ENCODE measurements around the gene FUT9.

The FUT9 gene

DNA sequence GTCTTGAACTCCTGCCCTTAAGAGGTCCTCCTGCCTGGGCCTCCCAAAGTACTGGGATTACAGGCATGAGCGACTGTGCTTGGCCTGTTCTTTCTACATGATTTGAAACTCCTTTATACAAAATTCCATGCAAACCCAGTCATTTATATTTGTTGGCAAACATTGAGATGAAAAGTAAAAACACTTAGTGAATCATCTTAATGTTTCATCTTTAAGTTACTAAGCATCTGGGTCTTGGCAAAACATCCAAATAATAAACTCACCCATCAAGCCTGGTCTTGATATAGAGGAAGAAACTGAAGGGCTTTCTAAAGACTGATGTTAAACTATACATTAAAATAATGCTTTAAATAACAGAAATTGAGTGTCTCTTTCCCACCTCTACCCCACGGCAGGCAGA, 95.1 kb downstream of the FUT9 start:
- TF ChIP-seq, protein P1, sequence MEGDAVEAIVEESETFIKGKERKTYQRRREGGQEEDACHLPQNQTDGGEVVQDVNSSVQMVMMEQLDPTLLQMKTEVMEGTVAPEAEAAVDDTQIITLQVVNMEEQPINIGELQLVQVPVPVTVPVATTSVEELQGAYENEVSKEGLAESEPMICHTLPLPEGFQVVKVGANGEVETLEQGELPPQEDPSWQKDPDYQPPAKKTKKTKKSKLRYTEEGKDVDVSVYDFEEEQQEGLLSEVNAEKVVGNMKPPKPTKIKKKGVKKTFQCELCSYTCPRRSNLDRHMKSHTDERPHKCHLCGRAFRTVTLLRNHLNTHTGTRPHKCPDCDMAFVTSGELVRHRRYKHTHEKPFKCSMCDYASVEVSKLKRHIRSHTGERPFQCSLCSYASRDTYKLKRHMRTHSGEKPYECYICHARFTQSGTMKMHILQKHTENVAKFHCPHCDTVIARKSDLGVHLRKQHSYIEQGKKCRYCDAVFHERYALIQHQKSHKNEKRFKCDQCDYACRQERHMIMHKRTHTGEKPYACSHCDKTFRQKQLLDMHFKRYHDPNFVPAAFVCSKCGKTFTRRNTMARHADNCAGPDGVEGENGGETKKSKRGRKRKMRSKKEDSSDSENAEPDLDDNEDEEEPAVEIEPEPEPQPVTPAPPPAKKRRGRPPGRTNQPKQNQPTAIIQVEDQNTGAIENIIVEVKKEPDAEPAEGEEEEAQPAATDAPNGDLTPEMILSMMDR (IDR thresholded peaks at IDR 0.05; ENCODE audit: extremely low read depth, insufficient read depth, missing control alignments) = no peak
- in situ Hi-C loops (cut with MboI; ENCODE audit: low pct_unique_long_range_greater_than_20kb, low sequenced_read_pairs, unreplicated experiment) = no loop called here
- no peak for DNase-seq (ENCODE audit: low spot score)

DNA sequence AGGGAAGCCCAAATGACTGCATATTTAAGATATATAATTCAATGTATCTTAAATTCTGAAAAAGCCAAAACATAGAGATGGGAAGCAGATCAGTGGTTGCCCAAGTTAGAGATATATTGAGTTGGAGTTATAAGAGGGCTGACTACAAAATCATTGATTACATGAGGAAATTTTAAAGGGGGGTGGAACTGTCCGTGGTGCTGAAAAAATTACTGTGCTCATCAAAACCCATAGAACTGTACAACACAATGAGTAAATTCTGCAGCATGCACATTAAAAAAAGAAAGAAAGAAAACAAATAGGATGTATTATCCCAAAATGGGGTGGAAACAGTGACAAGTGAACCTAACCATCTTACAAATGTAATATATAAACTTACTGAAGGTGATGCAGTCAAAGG, 100.9 kb downstream of the FUT9 start:
- in situ Hi-C loops (cut with MboI; ENCODE audit: low pct_unique_long_range_greater_than_20kb, low sequenced_read_pairs, unreplicated experiment) = no loop called here
- no peak for DNase-seq (ENCODE audit: low spot score)
- TF ChIP-seq, protein P1 (IDR thresholded peaks at IDR 0.05; ENCODE audit: extremely low read depth, insufficient read depth, missing control alignments) = no peak

DNA sequence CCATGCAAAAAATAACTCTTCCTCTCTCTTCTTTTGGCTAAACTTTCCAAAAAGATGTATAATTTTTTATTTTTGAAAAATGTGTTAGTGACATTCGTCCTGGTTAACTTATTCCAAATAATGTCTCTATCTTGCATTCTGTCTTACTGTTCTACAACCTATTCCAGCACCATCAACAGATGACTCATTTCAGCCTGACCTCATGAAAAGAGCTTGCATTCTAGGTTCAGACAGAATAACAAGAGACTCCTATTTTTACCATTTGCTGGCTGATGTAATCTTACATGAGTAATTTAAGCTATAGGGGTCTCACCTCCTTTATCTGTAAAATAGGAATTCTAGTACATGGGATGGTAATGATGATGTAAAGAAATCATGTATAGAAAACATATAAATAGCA, 109.0 kb downstream of the FUT9 start:
- in situ Hi-C loops (cut with MboI; ENCODE audit: low pct_unique_long_range_greater_than_20kb, low sequenced_read_pairs, unreplicated experiment) = no loop called here
- TF ChIP-seq, protein P1 (IDR thresholded peaks at IDR 0.05; ENCODE audit: extremely low read depth, insufficient read depth, missing control alignments) = no peak
- DNase-seq (ENCODE audit: low spot score) = no peak

DNA sequence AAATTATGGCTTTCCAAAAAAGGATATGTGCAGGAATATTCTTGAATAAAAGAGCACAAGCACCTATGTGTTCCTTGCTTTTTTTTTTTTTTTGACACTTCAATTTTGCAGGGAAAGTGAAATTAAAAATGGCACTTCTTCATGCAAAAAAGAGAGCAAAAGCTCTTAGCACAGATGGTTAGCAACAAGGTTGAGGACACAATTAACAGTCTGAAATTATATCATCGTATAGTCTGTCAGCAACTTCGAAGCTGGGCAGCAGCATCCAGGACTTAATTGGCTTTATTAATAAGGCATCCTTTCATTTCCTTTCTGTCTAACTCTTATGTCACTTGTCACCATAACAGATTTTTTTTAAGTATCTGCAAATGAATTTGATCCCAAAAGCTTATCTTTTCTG, 122.6 kb downstream of the FUT9 start:
- DNase-seq (ENCODE audit: low spot score) = no peak
- TF ChIP-seq, protein P1 (IDR thresholded peaks at IDR 0.05; ENCODE audit: extremely low read depth, insufficient read depth, missing control alignments) = no peak
- in situ Hi-C loops (cut with MboI; ENCODE audit: low pct_unique_long_range_greater_than_20kb, low sequenced_read_pairs, unreplicated experiment) = no loop called here

DNA sequence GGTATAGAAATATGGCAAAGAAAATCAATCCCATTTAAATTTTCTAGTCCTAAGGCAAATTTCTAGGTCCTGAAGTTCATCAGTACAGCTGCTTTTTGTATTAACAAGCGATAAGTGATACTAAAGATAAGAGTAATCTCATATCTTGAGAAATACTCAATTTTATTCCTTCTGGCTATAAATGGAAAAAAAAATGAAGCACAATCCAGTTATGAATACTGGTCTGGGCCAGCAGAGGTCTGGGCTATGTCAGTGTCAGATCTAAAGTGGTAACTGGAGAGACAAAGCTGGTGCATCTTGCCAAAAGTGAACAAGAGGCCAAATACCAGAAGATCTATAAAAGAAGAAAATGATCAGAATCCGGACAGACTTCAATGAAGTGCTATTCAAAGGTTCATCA, 126.4 kb downstream of the FUT9 start:
- TF ChIP-seq, protein P1 (IDR thresholded peaks at IDR 0.05; ENCODE audit: extremely low read depth, insufficient read depth, missing control alignments) = no peak
- in situ Hi-C loops (cut with MboI; ENCODE audit: low pct_unique_long_range_greater_than_20kb, low sequenced_read_pairs, unreplicated experiment) = no loop called here
- DNase-seq (ENCODE audit: low spot score) = no peak

DNA sequence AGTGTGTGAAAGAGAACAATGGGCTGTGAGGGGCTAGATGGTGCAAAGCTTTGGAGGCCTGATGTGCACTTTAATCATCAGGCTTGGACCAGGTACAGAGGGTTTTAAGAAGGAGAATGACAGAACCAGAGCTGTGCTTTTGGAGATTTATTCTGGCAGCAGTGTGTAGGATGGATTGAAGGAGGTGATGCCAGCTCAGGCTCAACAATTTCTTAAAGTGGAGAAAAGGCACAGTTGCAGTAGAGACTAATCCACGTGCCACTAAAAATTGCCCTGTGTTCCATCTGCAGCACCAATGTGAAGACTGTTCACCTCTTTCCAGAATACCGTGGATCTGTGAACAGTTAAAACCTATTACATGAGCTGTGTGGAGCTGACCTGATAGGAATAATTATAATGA, 134.7 kb downstream of the FUT9 start:
- TF ChIP-seq, protein P1 (IDR thresholded peaks at IDR 0.05; ENCODE audit: extremely low read depth, insufficient read depth, missing control alignments) = no peak
- no peak for DNase-seq (ENCODE audit: low spot score)
- in situ Hi-C loops (cut with MboI; ENCODE audit: low pct_unique_long_range_greater_than_20kb, low sequenced_read_pairs, unreplicated experiment) = no loop called here

DNA sequence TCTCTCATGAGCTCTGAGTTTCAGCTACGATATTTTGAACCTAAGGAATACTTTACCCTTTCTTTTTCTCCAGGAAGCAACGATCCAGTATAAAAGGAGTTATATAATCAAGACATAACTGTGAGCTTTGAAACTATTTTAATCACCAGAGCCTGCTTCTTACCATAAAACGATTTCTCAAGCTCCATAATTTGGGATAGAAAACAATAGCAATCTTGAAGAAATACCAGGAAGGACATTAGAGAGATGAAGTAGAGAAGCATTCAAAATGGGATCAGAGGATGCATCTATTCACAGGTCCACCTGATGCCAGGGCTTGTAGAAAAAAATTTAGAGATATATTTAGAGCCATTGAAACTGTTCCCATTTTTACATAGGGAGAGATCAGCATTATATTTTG, 135.9 kb downstream of the FUT9 start:
- TF ChIP-seq, protein P1 (IDR thresholded peaks at IDR 0.05; ENCODE audit: extremely low read depth, insufficient read depth, missing control alignments) = no peak
- in situ Hi-C loops (cut with MboI; ENCODE audit: low pct_unique_long_range_greater_than_20kb, low sequenced_read_pairs, unreplicated experiment) = no loop called here
- DNase-seq (ENCODE audit: low spot score) = no peak

All from GM13977 (cell line).